ENCODE results near the gene AFF4. TPM values are rescaled to one million over a fixed set of nuclear protein-coding genes. Genes with fewer than 3 reads are reported as not detected.

Gene AFF4
- total and polyA plus RNA-seq, 9 of the 15 experiments (the other 6 are each of a cell fraction or from before 2014, with no cell fraction given), result 1.7 to 25.8 (median 17.9) TPM

DNA sequence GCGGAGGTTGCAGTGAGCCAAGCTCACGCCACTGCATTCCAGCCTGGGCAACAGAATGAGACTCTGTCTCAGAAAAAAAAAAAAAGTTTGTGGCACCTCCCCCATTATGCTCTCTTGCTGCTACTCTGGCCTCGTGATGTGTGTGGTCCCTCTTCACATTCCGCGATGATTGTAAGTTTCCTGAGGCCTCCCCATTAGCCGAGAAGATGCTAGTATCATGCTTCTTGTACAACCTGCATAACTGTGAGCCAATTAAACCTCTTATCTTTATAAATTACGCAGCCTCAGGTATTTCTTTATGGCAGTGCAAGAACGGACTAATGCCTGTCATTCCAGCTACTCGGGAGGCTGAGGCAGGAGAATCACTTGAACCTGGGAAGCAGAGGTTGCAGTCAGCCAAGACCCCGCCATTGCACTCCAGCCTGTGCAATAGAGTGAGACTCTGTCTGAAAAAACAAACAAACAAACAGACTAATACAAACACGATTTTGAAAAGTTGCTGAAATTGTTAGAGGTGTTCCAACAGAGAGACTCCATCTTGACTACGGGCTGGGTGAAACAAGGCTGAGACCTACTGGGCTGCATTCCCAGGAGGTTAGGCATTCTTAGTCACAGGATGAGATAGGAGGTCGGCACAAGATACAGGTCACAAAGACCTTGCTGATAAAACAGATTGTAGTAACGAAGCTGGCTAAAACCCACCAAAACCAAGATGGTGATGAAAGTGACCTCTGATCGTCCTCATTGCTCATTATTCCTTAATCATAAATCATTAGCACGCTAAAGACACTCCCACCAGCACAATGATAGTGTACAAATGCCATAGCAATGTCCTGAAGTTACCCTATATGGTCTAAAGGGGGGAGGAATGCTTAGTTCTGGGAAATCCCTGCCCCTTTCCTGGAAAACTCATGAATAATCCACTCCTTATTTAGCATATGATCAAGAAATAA, 8.3 kb upstream of the AFF4 start (continued):
- TF ChIP-seq, protein P1, sequence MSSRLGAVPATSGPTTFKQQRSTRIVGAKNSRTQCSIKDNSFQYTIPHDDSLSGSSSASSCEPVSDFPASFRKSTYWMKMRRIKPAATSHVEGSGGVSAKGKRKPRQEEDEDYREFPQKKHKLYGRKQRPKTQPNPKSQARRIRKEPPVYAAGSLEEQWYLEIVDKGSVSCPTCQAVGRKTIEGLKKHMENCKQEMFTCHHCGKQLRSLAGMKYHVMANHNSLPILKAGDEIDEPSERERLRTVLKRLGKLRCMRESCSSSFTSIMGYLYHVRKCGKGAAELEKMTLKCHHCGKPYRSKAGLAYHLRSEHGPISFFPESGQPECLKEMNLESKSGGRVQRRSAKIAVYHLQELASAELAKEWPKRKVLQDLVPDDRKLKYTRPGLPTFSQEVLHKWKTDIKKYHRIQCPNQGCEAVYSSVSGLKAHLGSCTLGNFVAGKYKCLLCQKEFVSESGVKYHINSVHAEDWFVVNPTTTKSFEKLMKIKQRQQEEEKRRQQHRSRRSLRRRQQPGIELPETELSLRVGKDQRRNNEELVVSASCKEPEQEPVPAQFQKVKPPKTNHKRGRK (tag; IDR thresholded peaks at IDR 0.05), result no peak
- TF ChIP-seq NRF1 (conservative IDR thresholded peaks at IDR 0.05 in 1 of 2, IDR thresholded peaks at IDR 0.05 in 1 of 2) (no peak), TEAD2 (tag; IDR thresholded peaks at IDR 0.05) (no peak), CBX8 (IDR thresholded peaks at IDR 0.05; ENCODE audit: borderline replicate concordance, extremely low read depth, low read depth, low read length, poor library complexity, severe bottlenecking) (no peak), NELFE (IDR thresholded peaks at IDR 0.05; ENCODE audit: insufficient read depth, insufficient read length) (no peak), MTA1 (IDR thresholded peaks at IDR 0.05; ENCODE audit: borderline replicate concordance) (peak; percentile 29; the same call in 1 of the 2 replicates), MTA3 (IDR thresholded peaks at IDR 0.05; ENCODE audit: borderline replicate concordance) (0 out of 2 replicates have a peak, but pooled peaks have one; percentile 29), FOXK2 (conservative IDR thresholded peaks at IDR 0.05 in 1 of 2, IDR thresholded peaks at IDR 0.05 in 1 of 2; ENCODE audit: low read depth in 2 of 2) (0 out of 4 replicates have a peak, but pooled peaks of 1 of the 2 experiments have one; percentile 15), RFX1 (IDR thresholded peaks at IDR 0.05) (peak; percentile 76), RBM34 (IDR thresholded peaks at IDR 0.05; ENCODE audit: borderline replicate concordance, insufficient read depth, low read length) (no peak), EGR1 (conservative IDR thresholded peaks at IDR 0.05) (peak; percentile 45), KLF10 (CRISPR knock-in tag; IDR thresholded peaks at IDR 0.05) (no peak), RBFOX2 (IDR thresholded peaks at IDR 0.05; ENCODE audit: low read depth, low read length) (no peak)
- TF ChIP-seq, protein P2, sequence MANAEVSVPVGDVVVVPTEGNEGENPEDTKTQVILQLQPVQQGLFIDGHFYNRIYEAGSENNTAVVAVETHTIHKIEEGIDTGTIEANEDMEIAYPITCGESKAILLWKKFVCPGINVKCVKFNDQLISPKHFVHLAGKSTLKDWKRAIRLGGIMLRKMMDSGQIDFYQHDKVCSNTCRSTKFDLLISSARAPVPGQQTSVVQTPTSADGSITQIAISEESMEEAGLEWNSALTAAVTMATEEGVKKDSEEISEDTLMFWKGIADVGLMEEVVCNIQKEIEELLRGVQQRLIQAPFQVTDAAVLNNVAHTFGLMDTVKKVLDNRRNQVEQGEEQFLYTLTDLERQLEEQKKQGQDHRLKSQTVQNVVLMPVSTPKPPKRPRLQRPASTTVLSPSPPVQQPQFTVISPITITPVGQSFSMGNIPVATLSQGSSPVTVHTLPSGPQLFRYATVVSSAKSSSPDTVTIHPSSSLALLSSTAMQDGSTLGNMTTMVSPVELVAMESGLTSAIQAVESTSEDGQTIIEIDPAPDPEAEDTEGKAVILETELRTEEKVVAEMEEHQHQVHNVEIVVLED (CRISPR knock-in tag; IDR thresholded peaks at IDR 0.05), result peak; percentile 8; the same call in 1 of the 2 replicates
- TF ChIP-seq, protein P3, sequence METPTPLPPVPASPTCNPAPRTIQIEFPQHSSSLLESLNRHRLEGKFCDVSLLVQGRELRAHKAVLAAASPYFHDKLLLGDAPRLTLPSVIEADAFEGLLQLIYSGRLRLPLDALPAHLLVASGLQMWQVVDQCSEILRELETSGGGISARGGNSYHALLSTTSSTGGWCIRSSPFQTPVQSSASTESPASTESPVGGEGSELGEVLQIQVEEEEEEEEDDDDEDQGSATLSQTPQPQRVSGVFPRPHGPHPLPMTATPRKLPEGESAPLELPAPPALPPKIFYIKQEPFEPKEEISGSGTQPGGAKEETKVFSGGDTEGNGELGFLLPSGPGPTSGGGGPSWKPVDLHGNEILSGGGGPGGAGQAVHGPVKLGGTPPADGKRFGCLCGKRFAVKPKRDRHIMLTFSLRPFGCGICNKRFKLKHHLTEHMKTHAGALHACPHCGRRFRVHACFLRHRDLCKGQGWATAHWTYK (CRISPR knock-in tag; IDR thresholded peaks at IDR 0.05), result no peak
- TF ChIP-seq, protein P4, sequence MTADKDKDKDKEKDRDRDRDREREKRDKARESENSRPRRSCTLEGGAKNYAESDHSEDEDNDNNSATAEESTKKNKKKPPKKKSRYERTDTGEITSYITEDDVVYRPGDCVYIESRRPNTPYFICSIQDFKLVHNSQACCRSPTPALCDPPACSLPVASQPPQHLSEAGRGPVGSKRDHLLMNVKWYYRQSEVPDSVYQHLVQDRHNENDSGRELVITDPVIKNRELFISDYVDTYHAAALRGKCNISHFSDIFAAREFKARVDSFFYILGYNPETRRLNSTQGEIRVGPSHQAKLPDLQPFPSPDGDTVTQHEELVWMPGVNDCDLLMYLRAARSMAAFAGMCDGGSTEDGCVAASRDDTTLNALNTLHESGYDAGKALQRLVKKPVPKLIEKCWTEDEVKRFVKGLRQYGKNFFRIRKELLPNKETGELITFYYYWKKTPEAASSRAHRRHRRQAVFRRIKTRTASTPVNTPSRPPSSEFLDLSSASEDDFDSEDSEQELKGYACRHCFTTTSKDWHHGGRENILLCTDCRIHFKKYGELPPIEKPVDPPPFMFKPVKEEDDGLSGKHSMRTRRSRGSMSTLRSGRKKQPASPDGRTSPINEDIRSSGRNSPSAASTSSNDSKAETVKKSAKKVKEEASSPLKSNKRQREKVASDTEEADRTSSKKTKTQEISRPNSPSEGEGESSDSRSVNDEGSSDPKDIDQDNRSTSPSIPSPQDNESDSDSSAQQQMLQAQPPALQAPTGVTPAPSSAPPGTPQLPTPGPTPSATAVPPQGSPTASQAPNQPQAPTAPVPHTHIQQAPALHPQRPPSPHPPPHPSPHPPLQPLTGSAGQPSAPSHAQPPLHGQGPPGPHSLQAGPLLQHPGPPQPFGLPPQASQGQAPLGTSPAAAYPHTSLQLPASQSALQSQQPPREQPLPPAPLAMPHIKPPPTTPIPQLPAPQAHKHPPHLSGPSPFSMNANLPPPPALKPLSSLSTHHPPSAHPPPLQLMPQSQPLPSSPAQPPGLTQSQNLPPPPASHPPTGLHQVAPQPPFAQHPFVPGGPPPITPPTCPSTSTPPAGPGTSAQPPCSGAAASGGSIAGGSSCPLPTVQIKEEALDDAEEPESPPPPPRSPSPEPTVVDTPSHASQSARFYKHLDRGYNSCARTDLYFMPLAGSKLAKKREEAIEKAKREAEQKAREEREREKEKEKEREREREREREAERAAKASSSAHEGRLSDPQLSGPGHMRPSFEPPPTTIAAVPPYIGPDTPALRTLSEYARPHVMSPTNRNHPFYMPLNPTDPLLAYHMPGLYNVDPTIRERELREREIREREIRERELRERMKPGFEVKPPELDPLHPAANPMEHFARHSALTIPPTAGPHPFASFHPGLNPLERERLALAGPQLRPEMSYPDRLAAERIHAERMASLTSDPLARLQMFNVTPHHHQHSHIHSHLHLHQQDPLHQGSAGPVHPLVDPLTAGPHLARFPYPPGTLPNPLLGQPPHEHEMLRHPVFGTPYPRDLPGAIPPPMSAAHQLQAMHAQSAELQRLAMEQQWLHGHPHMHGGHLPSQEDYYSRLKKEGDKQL (CRISPR knock-in tag; IDR thresholded peaks at IDR 0.05; ENCODE audit: borderline replicate concordance), result no peak

All from K562 (cell line).